Measurements from ENCODE around the gene LAMTOR3. TPM values are rescaled to one million over a fixed set of nuclear protein-coding genes. Genes with fewer than 3 reads are reported as not detected.

LAMTOR3 gene
- total RNA-seq, 1 donor from 2014 or later: 58.2 TPM

DNA sequence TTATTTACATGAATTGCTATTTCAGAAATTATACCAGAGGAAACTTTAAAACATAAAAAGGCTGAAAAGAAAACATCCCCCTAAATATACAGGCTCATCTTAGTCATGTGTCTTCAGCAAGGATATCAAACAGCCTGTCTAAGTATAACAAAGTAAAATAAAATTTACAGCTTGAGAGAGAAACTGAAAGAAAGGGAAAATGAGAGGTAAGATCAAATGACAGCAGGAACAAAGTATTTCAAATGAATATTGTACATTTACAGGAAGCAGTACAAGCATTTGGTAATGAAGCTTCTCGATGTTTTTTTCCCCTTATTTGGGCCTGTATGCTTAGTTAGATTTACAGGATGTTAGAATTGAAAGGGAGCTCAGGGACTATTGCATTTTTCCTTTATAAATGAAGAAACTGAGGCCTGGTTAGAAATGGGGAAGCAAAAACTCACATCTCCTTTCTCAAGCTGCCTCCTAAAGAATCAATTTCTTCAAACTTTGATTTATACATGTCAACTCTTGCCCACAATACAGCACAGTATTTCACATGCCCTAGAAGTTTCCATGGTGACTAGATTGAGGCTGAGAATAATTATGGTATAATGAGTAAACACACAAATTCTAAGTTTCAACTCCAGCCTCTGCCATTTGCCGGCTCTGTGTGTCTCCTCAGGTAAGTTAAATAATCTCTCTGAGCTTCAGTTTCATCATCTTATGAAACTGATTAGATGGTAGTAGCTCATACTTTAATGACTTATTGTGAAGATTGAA is 48.3 kb downstream of the LAMTOR3 start:
- H3K27ac Mint-ChIP-seq: no peak overlapping the region
- H3K36me3 Mint-ChIP-seq (ENCODE audit: insufficient read depth): no peaks in the 10 kb centered on the region
- no peaks in the 10 kb centered on the region for H3K9me3 Mint-ChIP-seq (ENCODE audit: low read depth)
- no peak overlapping the region for H3K4me3 Mint-ChIP-seq (ENCODE audit: low read depth)
- TF ChIP-seq, protein P1, sequence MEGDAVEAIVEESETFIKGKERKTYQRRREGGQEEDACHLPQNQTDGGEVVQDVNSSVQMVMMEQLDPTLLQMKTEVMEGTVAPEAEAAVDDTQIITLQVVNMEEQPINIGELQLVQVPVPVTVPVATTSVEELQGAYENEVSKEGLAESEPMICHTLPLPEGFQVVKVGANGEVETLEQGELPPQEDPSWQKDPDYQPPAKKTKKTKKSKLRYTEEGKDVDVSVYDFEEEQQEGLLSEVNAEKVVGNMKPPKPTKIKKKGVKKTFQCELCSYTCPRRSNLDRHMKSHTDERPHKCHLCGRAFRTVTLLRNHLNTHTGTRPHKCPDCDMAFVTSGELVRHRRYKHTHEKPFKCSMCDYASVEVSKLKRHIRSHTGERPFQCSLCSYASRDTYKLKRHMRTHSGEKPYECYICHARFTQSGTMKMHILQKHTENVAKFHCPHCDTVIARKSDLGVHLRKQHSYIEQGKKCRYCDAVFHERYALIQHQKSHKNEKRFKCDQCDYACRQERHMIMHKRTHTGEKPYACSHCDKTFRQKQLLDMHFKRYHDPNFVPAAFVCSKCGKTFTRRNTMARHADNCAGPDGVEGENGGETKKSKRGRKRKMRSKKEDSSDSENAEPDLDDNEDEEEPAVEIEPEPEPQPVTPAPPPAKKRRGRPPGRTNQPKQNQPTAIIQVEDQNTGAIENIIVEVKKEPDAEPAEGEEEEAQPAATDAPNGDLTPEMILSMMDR (IDR thresholded peaks at IDR 0.05; ENCODE audit: unreplicated experiment): no peak
- peaks cover 3% of the 10 kb centered on the region for H3K27me3 Mint-ChIP-seq
- peaks cover 8% of the 10 kb centered on the region for H3K4me1 Mint-ChIP-seq (ENCODE audit: low read depth)
- DNase-seq (ENCODE audit: low spot score, unreplicated experiment): no peak

DNA sequence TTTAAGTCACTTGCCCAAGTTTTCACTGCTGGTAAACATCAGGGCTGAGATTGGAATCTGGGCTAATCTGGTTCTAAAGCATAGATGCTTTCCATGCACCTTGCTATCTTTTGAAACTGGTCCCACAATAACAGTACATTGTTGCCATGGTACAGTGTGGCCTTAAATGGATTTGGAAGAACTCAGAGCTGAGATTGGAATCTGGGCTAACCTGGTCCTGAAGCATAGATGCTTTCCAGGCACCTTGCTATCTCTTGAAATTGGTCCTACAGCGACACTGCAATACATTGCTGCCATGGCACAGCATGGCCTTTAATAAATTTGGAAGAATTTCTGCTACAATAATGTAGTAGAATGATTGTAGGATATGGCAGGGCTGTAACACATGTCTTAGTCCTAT is 49.0 kb downstream of the LAMTOR3 start:
- peaks cover 8% of the 10 kb centered on the region for H3K4me1 Mint-ChIP-seq (ENCODE audit: low read depth)
- no peak overlapping the region for H3K27ac Mint-ChIP-seq
- no peaks in the 10 kb centered on the region for H3K36me3 Mint-ChIP-seq (ENCODE audit: insufficient read depth)
- no peak for DNase-seq (ENCODE audit: low spot score, unreplicated experiment)
- H3K27me3 Mint-ChIP-seq: peaks cover 3% of the 10 kb centered on the region
- H3K4me3 Mint-ChIP-seq (ENCODE audit: low read depth): no peak overlapping the region
- H3K9me3 Mint-ChIP-seq (ENCODE audit: low read depth): no peaks in the 10 kb centered on the region
- TF ChIP-seq, protein P1 (IDR thresholded peaks at IDR 0.05; ENCODE audit: unreplicated experiment): no peak

DNA sequence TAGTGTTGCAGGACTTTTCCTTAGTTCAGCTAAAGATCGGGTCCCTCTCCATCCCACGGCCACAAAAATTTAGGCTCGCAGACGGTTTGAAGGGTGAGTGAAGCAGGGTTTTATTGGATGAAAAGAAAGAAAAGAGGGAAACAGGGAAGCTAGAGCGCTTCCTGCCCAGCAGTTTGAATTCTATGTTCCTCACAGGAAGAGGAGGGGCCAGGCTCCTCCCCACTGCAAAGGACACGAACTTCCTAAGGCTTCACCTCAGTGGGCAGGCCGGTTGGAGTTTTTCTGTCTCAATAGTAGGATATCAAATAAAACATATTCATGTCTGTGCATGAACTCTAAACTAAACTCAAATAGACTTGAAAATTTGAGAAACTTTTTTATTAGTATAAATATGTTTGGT is 50.2 kb downstream of the LAMTOR3 start:
- Mint-ChIP-seq H3K4me1 (ENCODE audit: low read depth) (peaks cover 8% of the 10 kb centered on the region), H3K27me3 (no peaks in the 10 kb centered on the region), H3K9me3 (ENCODE audit: low read depth) (no peaks in the 10 kb centered on the region), H3K36me3 (ENCODE audit: insufficient read depth) (no peaks in the 10 kb centered on the region), H3K4me3 (ENCODE audit: low read depth) (no peak overlapping the region), H3K27ac (no peak overlapping the region)
- no peak for DNase-seq (ENCODE audit: low spot score, unreplicated experiment)
- TF ChIP-seq, protein P1 (IDR thresholded peaks at IDR 0.05; ENCODE audit: unreplicated experiment): no peak

DNA sequence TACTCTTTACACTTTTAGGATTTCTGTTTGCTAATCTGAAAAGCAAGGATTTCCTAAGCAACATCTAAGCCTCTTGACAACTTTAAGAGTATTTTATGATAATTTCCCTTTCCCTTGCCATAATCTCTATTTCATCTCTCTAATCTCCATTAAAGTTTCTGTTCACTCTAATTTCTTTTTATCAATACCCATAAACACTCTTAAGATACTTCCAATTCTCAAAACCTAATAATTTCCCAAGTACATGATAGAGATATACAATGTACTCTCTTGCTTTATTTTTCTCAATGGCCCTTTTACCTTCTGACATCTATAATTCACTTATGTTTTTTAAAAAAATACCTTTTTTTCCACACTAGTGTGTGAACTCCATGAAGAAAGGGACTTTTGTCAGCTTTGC is 50.8 kb downstream of the LAMTOR3 start:
- H3K27me3 Mint-ChIP-seq: no peaks in the 10 kb centered on the region
- H3K27ac Mint-ChIP-seq: no peak overlapping the region
- H3K4me3 Mint-ChIP-seq (ENCODE audit: low read depth): no peak overlapping the region
- no peaks in the 10 kb centered on the region for H3K36me3 Mint-ChIP-seq (ENCODE audit: insufficient read depth)
- DNase-seq (ENCODE audit: low spot score, unreplicated experiment): no peak
- no peaks in the 10 kb centered on the region for H3K9me3 Mint-ChIP-seq (ENCODE audit: low read depth)
- TF ChIP-seq, protein P1 (IDR thresholded peaks at IDR 0.05; ENCODE audit: unreplicated experiment): no peak
- peaks cover 8% of the 10 kb centered on the region for H3K4me1 Mint-ChIP-seq (ENCODE audit: low read depth)

DNA sequence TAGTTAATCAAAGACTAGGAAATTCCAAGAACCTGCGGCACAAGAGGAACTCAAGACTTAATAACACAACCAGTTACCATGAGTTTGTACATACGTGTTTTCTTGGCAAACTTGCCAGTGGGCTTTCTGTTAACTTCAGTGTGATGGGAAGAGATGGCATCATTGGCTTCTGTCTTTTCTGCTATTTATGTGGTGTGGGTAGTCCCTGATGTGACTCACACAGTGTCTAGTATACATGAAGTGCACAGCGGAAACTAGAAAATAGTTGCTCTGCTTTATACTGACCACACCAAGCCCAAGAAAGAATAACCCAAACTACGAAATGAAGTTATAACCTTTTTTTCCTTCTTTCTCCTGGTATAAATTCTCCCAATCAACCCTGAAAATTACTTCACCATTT is 53.1 kb downstream of the LAMTOR3 start:
- no peak overlapping the region for H3K27ac Mint-ChIP-seq
- H3K4me3 Mint-ChIP-seq (ENCODE audit: low read depth): no peak overlapping the region
- H3K27me3 Mint-ChIP-seq: no peaks in the 10 kb centered on the region
- no peaks in the 10 kb centered on the region for H3K9me3 Mint-ChIP-seq (ENCODE audit: low read depth)
- TF ChIP-seq, protein P1 (IDR thresholded peaks at IDR 0.05; ENCODE audit: unreplicated experiment): no peak
- peaks cover 5% of the 10 kb centered on the region for H3K4me1 Mint-ChIP-seq (ENCODE audit: low read depth)
- no peak for DNase-seq (ENCODE audit: low spot score, unreplicated experiment)
- H3K36me3 Mint-ChIP-seq (ENCODE audit: insufficient read depth): no peaks in the 10 kb centered on the region

Measured in progenitor cell of endocrine pancreas (in vitro differentiated cells).